ENCODE data around the gene LRRC8C.

DNA sequence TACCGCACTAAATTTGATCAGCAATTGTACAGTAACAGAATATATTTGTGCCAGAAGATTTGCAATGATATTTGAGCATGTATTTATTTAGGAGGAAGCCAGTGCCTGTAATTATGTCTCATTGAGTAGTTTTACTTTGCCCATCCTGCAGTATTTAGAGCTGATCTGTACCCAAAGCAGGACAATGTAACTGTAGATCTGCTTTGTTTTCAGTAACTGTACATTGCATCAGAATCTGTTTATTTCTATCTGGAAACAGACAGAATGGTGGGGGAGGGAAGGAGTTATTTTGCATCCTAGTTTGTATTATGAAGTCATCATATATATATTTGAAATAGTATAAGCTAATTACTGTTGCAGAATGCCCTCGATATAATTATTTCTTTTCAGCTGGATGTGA lies 36.2 kb upstream of the LRRC8C start:
- TF ChIP-seq, protein P1, sequence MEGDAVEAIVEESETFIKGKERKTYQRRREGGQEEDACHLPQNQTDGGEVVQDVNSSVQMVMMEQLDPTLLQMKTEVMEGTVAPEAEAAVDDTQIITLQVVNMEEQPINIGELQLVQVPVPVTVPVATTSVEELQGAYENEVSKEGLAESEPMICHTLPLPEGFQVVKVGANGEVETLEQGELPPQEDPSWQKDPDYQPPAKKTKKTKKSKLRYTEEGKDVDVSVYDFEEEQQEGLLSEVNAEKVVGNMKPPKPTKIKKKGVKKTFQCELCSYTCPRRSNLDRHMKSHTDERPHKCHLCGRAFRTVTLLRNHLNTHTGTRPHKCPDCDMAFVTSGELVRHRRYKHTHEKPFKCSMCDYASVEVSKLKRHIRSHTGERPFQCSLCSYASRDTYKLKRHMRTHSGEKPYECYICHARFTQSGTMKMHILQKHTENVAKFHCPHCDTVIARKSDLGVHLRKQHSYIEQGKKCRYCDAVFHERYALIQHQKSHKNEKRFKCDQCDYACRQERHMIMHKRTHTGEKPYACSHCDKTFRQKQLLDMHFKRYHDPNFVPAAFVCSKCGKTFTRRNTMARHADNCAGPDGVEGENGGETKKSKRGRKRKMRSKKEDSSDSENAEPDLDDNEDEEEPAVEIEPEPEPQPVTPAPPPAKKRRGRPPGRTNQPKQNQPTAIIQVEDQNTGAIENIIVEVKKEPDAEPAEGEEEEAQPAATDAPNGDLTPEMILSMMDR (IDR thresholded peaks at IDR 0.05): no peak
- no peak for TF ChIP-seq POLR2A (IDR thresholded peaks at IDR 0.05)
- no peak for TF ChIP-seq POLR2AphosphoS5 (IDR thresholded peaks at IDR 0.05)
- no peak for TF ChIP-seq EP300 (IDR thresholded peaks at IDR 0.05)

Measured in upper lobe of left lung (tissue), 4 donors.